ENCODE results near the gene JAKMIP2.

The JAKMIP2 gene

GRCh38 chr5:147743012-147743411 is 39.5 kb downstream of the JAKMIP2 start:
- no peak overlapping the region for H3K4me3 ChIP-seq (replicated peaks; ENCODE audit: insufficient read depth, low read length)
- H3K27me3 ChIP-seq (ENCODE audit: insufficient read depth, poor library complexity, severe bottlenecking): peaks cover 2% of the 10 kb centered on the region
- DNase-seq (ENCODE audit: low read depth in 1 of 2, low spot score in 1 of 2): no peak
- TF ChIP-seq SPI1 (IDR thresholded peaks at IDR 0.05; ENCODE audit: borderline replicate concordance, low read depth) (no peak), POLR2AphosphoS5 (IDR thresholded peaks at IDR 0.05; ENCODE audit: low read depth) (no peak), REST (IDR thresholded peaks at IDR 0.05; ENCODE audit: insufficient replicate concordance, low read depth) (no peak)
- no peak overlapping the region for H3K27ac ChIP-seq (replicated peaks)

GRCh38 chr5:147742151-147742550 is 40.4 kb downstream of the JAKMIP2 start:
- Histone ChIP-seq H3K27me3 (ENCODE audit: insufficient read depth, poor library complexity, severe bottlenecking) (peaks cover 2% of the 10 kb centered on the region), H3K4me3 (replicated peaks; ENCODE audit: insufficient read depth, low read length) (no peak overlapping the region), H3K27ac (replicated peaks) (no peak overlapping the region)
- TF ChIP-seq SPI1 (IDR thresholded peaks at IDR 0.05; ENCODE audit: borderline replicate concordance, low read depth): no peak
- TF ChIP-seq REST (IDR thresholded peaks at IDR 0.05; ENCODE audit: insufficient replicate concordance, low read depth): no peak
- no peak for TF ChIP-seq CTCF (IDR thresholded peaks at IDR 0.05; ENCODE audit: insufficient read depth, low read length)
- TF ChIP-seq POLR2AphosphoS5 (IDR thresholded peaks at IDR 0.05; ENCODE audit: low read depth): no peak
- no peak for TF ChIP-seq GABPA (IDR thresholded peaks at IDR 0.05; ENCODE audit: low read depth)
- DNase-seq (ENCODE audit: low read depth in 1 of 2, low spot score in 1 of 2): no peak

- DNase-seq (ENCODE audit: low read depth in 1 of 2, low spot score in 1 of 2): no peak
- no peak overlapping the region for H3K4me3 ChIP-seq (replicated peaks; ENCODE audit: insufficient read depth, low read length)
- no peak overlapping the region for H3K27ac ChIP-seq (replicated peaks)
- no peaks in the 10 kb centered on the region for H3K27me3 ChIP-seq (ENCODE audit: insufficient read depth, poor library complexity, severe bottlenecking)
- TF ChIP-seq GABPA (IDR thresholded peaks at IDR 0.05; ENCODE audit: low read depth): no peak
- TF ChIP-seq SPI1 (IDR thresholded peaks at IDR 0.05; ENCODE audit: borderline replicate concordance, low read depth): no peak
- no peak for TF ChIP-seq CTCF (IDR thresholded peaks at IDR 0.05; ENCODE audit: insufficient read depth, low read length)
- TF ChIP-seq POLR2AphosphoS5 (IDR thresholded peaks at IDR 0.05; ENCODE audit: low read depth): no peak
These were observed 41.7 kb downstream of the JAKMIP2 start for GRCh38 chr5:147740864-147741263.

GRCh38 chr5:147737921-147738320 is 44.6 kb downstream of the JAKMIP2 start:
- TF ChIP-seq REST (IDR thresholded peaks at IDR 0.05; ENCODE audit: insufficient replicate concordance, low read depth) (no peak), SPI1 (IDR thresholded peaks at IDR 0.05; ENCODE audit: borderline replicate concordance, low read depth) (no peak), GABPA (IDR thresholded peaks at IDR 0.05; ENCODE audit: low read depth) (no peak), CTCF (IDR thresholded peaks at IDR 0.05; ENCODE audit: insufficient read depth, low read length) (no peak), POLR2AphosphoS5 (IDR thresholded peaks at IDR 0.05; ENCODE audit: low read depth) (no peak)
- no peak overlapping the region for H3K4me3 ChIP-seq (replicated peaks; ENCODE audit: insufficient read depth, low read length)
- no peak overlapping the region for H3K27ac ChIP-seq (replicated peaks)
- H3K27me3 ChIP-seq (ENCODE audit: insufficient read depth, poor library complexity, severe bottlenecking): no peaks in the 10 kb centered on the region
- no peak for DNase-seq (ENCODE audit: low read depth in 1 of 2, low spot score in 1 of 2)

Data from HL-60 (cell line).